ENCODE measurements around the gene EFCAB8. TPM values are rescaled to one million over a fixed set of nuclear protein-coding genes. Genes with fewer than 3 reads are reported as not detected.

EFCAB8 gene
- total and polyA plus RNA-seq, 4 donors, result 0.25 TPM; not detected in 3

GRCh38 chr20:32970973-32971300 is 112.2 kb downstream of the EFCAB8 start:
- no peaks in the 10 kb centered on the region for H3K36me3 ChIP-seq (ENCODE audit: control insufficient read depth in 4 of 4, insufficient read depth in 3 of 4, low read depth in 1 of 4, low read length in 3 of 4)
- DNase-seq (ENCODE audit: low spot score), result peak; percentile 24
- TF ChIP-seq EGR1 (IDR thresholded peaks at IDR 0.05; ENCODE audit: low read depth in 2 of 2), result no peak
- no peak overlapping the region for H3K4me3 ChIP-seq (ENCODE audit: low read depth in 1 of 3, low read length in 3 of 3)
- 94% methylated on average over 2 of the region's 2 CpGs for WGBS
- no peak overlapping the region for H3K27ac ChIP-seq (ENCODE audit: low read depth in 1 of 2, low read length in 2 of 2)
- no peaks in the 10 kb centered on the region for H3K9me3 ChIP-seq (ENCODE audit: control insufficient read depth in 4 of 4, low read length in 3 of 4)
- no peak overlapping the region for H3K9ac ChIP-seq (ENCODE audit: low read depth in 1 of 2, low read length in 2 of 2)
- H3K4me1 ChIP-seq (ENCODE audit: control insufficient read depth in 4 of 4, insufficient read depth in 4 of 4, low read length in 3 of 4), result no peaks in the 10 kb centered on the region
- H3K27me3 ChIP-seq (ENCODE audit: control insufficient read depth in 4 of 4, insufficient read depth in 4 of 4, low read length in 3 of 4), result no peaks in the 10 kb centered on the region

GRCh38 chr20:32971703-32972161 is 113.0 kb downstream of the EFCAB8 start:
- H3K4me1 ChIP-seq (ENCODE audit: control insufficient read depth in 4 of 4, insufficient read depth in 4 of 4, low read length in 3 of 4), result no peaks in the 10 kb centered on the region
- H3K9ac ChIP-seq (ENCODE audit: low read depth in 1 of 2, low read length in 2 of 2), result no peak overlapping the region
- H3K36me3 ChIP-seq (ENCODE audit: control insufficient read depth in 4 of 4, insufficient read depth in 3 of 4, low read depth in 1 of 4, low read length in 3 of 4), result no peaks in the 10 kb centered on the region
- no peaks in the 10 kb centered on the region for H3K27me3 ChIP-seq (ENCODE audit: control insufficient read depth in 4 of 4, insufficient read depth in 4 of 4, low read length in 3 of 4)
- TF ChIP-seq, protein P1, sequence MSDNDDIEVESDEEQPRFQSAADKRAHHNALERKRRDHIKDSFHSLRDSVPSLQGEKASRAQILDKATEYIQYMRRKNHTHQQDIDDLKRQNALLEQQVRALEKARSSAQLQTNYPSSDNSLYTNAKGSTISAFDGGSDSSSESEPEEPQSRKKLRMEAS (IDR thresholded peaks at IDR 0.05), result no peak
- TF ChIP-seq HNF4A (conservative IDR thresholded peaks at IDR 0.05), result no peak
- no peak for TF ChIP-seq REST (IDR thresholded peaks at IDR 0.05)
- no peak for TF ChIP-seq NR2F2 (IDR thresholded peaks at IDR 0.05)
- TF ChIP-seq FOXA2 (IDR thresholded peaks at IDR 0.05), result no peak
- no peak for TF ChIP-seq EGR1 (IDR thresholded peaks at IDR 0.05; ENCODE audit: low read depth in 2 of 2)
- no peak for TF ChIP-seq GABPA (IDR thresholded peaks at IDR 0.05 in 1 of 2, conservative IDR thresholded peaks at IDR 0.05 in 1 of 2)
- no peak for TF ChIP-seq FOXA1 (IDR thresholded peaks at IDR 0.05)
- TF ChIP-seq RAD21 (IDR thresholded peaks at IDR 0.05), result no peak
- no peak for TF ChIP-seq YY1 (IDR thresholded peaks at IDR 0.05)
- no peak for TF ChIP-seq ATF3 (IDR thresholded peaks at IDR 0.05)
- TF ChIP-seq RXRA (IDR thresholded peaks at IDR 0.05), result no peak
- TF ChIP-seq SP1 (IDR thresholded peaks at IDR 0.05), result no peak
- no peak for TF ChIP-seq HNF4G (IDR thresholded peaks at IDR 0.05)
- no peak for TF ChIP-seq TAF1 (conservative IDR thresholded peaks at IDR 0.05)
- TF ChIP-seq ZBTB33 (IDR thresholded peaks at IDR 0.05), result no peak
- no peak for TF ChIP-seq CTCF (IDR thresholded peaks at IDR 0.05; ENCODE audit: low read depth, low read length, missing input control)
- no peak for TF ChIP-seq JUND (IDR thresholded peaks at IDR 0.05)
- DNase-seq (ENCODE audit: low spot score), result peak; percentile 21
- H3K27ac ChIP-seq (ENCODE audit: low read depth in 1 of 2, low read length in 2 of 2), result peak overlapping the region; percentile 25 to 40
- WGBS, result 70% methylated on average over 6 of the region's 6 CpGs
- H3K4me3 ChIP-seq (ENCODE audit: low read depth in 1 of 3, low read length in 3 of 3), result no peak overlapping the region
- no peaks in the 10 kb centered on the region for H3K9me3 ChIP-seq (ENCODE audit: control insufficient read depth in 4 of 4, low read length in 3 of 4)

Measured in liver (tissue), 9 donors.